Pulmonary artery endothelial cell (primary cell): ENCODE measurements around the gene C17orf50. TPM values are rescaled to one million over a fixed set of nuclear protein-coding genes. Genes with fewer than 3 reads are reported as not detected.

ENCODE experiments used
- DNase-seq: peaks from one replicate; pipeline ENCODE4 v3.0.0-alpha.2; 2011; ENCODE audit warnings: low read depth, low spot score
- total RNA-seq: library from RNA; depleted of rRNA; stranded (reverse); fragments of >200 nt; gene quantifications from 2 replicates; pipeline ENCODE4 v1.2.3, GENCODE V29; 2014

Gene C17orf50
- total RNA-seq, 1 donor from 2014 or later = not detected

GRCh38 chr17:35811759-35812158 lies 51.1 kb downstream of the C17orf50 start:
- no peak for DNase-seq

DNA sequence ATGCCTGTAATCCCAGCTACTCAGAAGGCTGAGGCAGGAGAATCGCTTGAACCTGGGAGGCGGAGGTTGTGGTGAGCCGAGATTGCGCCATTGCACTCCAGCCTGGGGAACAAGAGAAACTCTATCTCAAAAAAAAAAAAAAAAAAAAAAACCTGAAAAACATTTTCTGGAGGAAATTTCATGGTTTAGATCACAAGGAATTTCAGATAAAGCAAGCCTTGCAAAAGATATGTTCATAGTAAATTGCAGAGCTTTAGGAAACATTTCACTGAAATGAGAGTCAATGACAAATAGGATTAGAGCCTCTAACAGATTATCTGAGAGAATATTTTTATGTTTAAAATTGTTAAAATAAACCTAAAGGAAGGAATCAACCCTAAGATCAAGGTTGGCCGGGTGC lies 51.8 kb downstream of the C17orf50 start:
- no peak for DNase-seq

Other genes starting within 250 kb of the C17orf50 start
- gene SLFN12L, start 223.2 kb upstream of the C17orf50 start, total RNA-seq = 0.04 and 0.07 TPM in 2 replicates
- gene SLFN14, start 200.1 kb upstream of the C17orf50 start, total RNA-seq = not detected in 2 replicates
- 2.4 and 3.1 TPM in 2 replicates for gene PEX12, start 182.3 kb upstream of the C17orf50 start, total RNA-seq
- gene AP2B1, start 173.6 kb upstream of the C17orf50 start, total RNA-seq = 102 TPM in 2 replicates
- 0.20 and 0.49 TPM in 2 replicates for gene RASL10B, start 29.2 kb upstream of the C17orf50 start, total RNA-seq
- gene GAS2L2, start 7.6 kb upstream of the C17orf50 start, total RNA-seq = not detected in 2 replicates
- gene MMP28, start 34.8 kb downstream of the C17orf50 start, total RNA-seq = 4.3 and 7.2 TPM in 2 replicates
- 97.9 and 135 TPM in 2 replicates for gene TAF15, start 48.6 kb downstream of the C17orf50 start, total RNA-seq
- not detected in 2 replicates for gene HEATR9, start 108.0 kb downstream of the C17orf50 start, total RNA-seq
- 0.13 TPM in 1 of 2 replicates, not detected in the other for gene CCL5, start 119.5 kb downstream of the C17orf50 start, total RNA-seq
- gene RDM1, start 169.9 kb downstream of the C17orf50 start, total RNA-seq = 0.26 and 0.35 TPM in 2 replicates
- not detected in 2 replicates for gene LYZL6, start 182.8 kb downstream of the C17orf50 start, total RNA-seq
- 0.46 and 0.85 TPM in 2 replicates for gene CCL16, start 220.6 kb downstream of the C17orf50 start, total RNA-seq
- 18.8 and 21.8 TPM in 2 replicates for gene CCL14, start 225.8 kb downstream of the C17orf50 start, total RNA-seq
- not detected in 2 replicates for gene CCL15, start 240.7 kb downstream of the C17orf50 start, total RNA-seq